Measurements from ENCODE around the gene CFAP74. TPM values are rescaled to one million over a fixed set of nuclear protein-coding genes. Genes with fewer than 3 reads are reported as not detected.

Gene CFAP74
- total RNA-seq, 2 donors from 2014 or later = not detected

- Histone ChIP-seq H3K4me1 (ENCODE audit: control insufficient read depth in 1 of 2, low read depth in 2 of 2) (peaks cover 5 to 11% of the 10 kb centered on the region in 2 donors), H3K27me3 (replicated peaks; ENCODE audit: insufficient read depth) (peaks cover 5% of the 10 kb centered on the region), H3K4me3 (no peak overlapping the region), H3K36me3 (no peaks in the 10 kb centered on the region), H3K27ac (no peak overlapping the region), H3K9me3 (no peaks in the 10 kb centered on the region)
- DNase-seq (ENCODE audit: low spot score) = no peak
- TF ChIP-seq CTCF (IDR thresholded peaks at IDR 0.05) = no peak
- no peak for ATAC-seq (ENCODE audit: insufficient number of reproducible peaks, low FRiP score, low read depth)
Observed at GRCh38 chr1:1957533-1957961, 46.0 kb downstream of the CFAP74 start.

- DNase-seq (ENCODE audit: low spot score) (no peak), ATAC-seq (ENCODE audit: insufficient number of reproducible peaks, low FRiP score, low read depth) (no peak)
- Histone ChIP-seq H3K36me3 (no peaks in the 10 kb centered on the region), H3K4me1 (ENCODE audit: control insufficient read depth in 1 of 2, low read depth in 2 of 2) (peaks cover 5 to 11% of the 10 kb centered on the region in 2 donors), H3K4me3 (no peak overlapping the region), H3K9me3 (no peaks in the 10 kb centered on the region), H3K27ac (no peak overlapping the region), H3K27me3 (replicated peaks; ENCODE audit: insufficient read depth) (peaks cover 5% of the 10 kb centered on the region)
- no peak for TF ChIP-seq CTCF (IDR thresholded peaks at IDR 0.05)
Observed at GRCh38 chr1:1956586-1957532, 46.7 kb downstream of the CFAP74 start.

- ATAC-seq (ENCODE audit: insufficient number of reproducible peaks, low FRiP score, low read depth) (no peak), DNase-seq (ENCODE audit: low spot score) (no peak)
- no peak overlapping the region for H3K4me3 ChIP-seq
Observed at GRCh38 chr1:1956101-1956500, 47.5 kb downstream of the CFAP74 start.

GRCh38 chr1:1955621-1956094, 47.9 kb downstream of the CFAP74 start:
- Histone ChIP-seq H3K9me3 (no peaks in the 10 kb centered on the region), H3K4me3 (no peak overlapping the region), H3K36me3 (no peaks in the 10 kb centered on the region), H3K4me1 (ENCODE audit: control insufficient read depth in 1 of 2, low read depth in 2 of 2) (peaks cover 5 to 11% of the 10 kb centered on the region in 2 donors), H3K27ac (no peak overlapping the region), H3K27me3 (replicated peaks; ENCODE audit: insufficient read depth) (peaks cover 5% of the 10 kb centered on the region)
- no peak for ATAC-seq (ENCODE audit: insufficient number of reproducible peaks, low FRiP score, low read depth)
- DNase-seq (ENCODE audit: low spot score) = no peak
- TF ChIP-seq CTCF (IDR thresholded peaks at IDR 0.05) = no peak

More at GRCh38 chr1:1956101-1956500, 47.5 kb downstream of the CFAP74 start:
- TF ChIP-seq CTCF (IDR thresholded peaks at IDR 0.05) = no peak
- H3K4me1 ChIP-seq (ENCODE audit: control insufficient read depth in 1 of 2, low read depth in 2 of 2) = peaks cover 5 to 11% of the 10 kb centered on the region in 2 donors
- no peaks in the 10 kb centered on the region for H3K36me3 ChIP-seq
- H3K9me3 ChIP-seq = no peaks in the 10 kb centered on the region
- H3K27me3 ChIP-seq (replicated peaks; ENCODE audit: insufficient read depth) = peaks cover 5% of the 10 kb centered on the region
- no peak overlapping the region for H3K27ac ChIP-seq

GRCh38 chr1:1954831-1955441, 48.6 kb downstream of the CFAP74 start:
- no peaks in the 10 kb centered on the region for H3K27me3 ChIP-seq (replicated peaks; ENCODE audit: insufficient read depth)
- no peak for ATAC-seq (ENCODE audit: insufficient number of reproducible peaks, low FRiP score, low read depth)

More at GRCh38 chr1:1954831-1955441, 48.6 kb downstream of the CFAP74 start:
- H3K9me3 ChIP-seq = no peaks in the 10 kb centered on the region
- TF ChIP-seq CTCF (IDR thresholded peaks at IDR 0.05) = no peak
- no peak overlapping the region for H3K4me3 ChIP-seq
- no peak overlapping the region for H3K27ac ChIP-seq
- H3K36me3 ChIP-seq = no peaks in the 10 kb centered on the region
- DNase-seq (ENCODE audit: low spot score) = no peak
- H3K4me1 ChIP-seq (ENCODE audit: control insufficient read depth in 1 of 2, low read depth in 2 of 2) = peaks cover 2 to 4% of the 10 kb centered on the region in 2 donors

All from thoracic aorta (tissue), 2 donors.